H1 (cell line): ENCODE results near the gene ASTN1. TPM values are rescaled to one million over a fixed set of nuclear protein-coding genes. Genes with fewer than 3 reads are reported as not detected.

Source experiments
- JUN ChIP-seq: IDR thresholded peaks from 2 replicates; pipeline ENCODE4 v1.6.1; 2011; ENCODE audit warnings: low read depth, mild to moderate bottlenecking, improper control_type of control experiment, low read length
- polyA plus RNA-seq, 7 experiments: library from polyadenylated mRNA; depleted of rRNA in 3 of 7; stranded (reverse) in 5 of 7; unstranded in 2 of 7; fragments of >200 nt in 5 of 7; fragments of 200-250 nt in 2 of 7; gene quantifications; 1 replicate in 5 of 7; 2 replicates in 1 of 7; 4 replicates in 1 of 7; pipeline versions ENCODE4 v1.2.1 to v1.2.3, GENCODE V29; 2011 to 2013; ENCODE audit warnings: missing spikeins in 2 of 7, mixed read lengths in 2 of 7
- total RNA-seq: library from RNA; stranded (reverse); fragmentation: NEBNext Ultra II Directional; extraction: Animal tissue kit (Norgen Biotek cat#: 25700); gene quantifications from 2 replicates; pipeline ENCODE4 v1.2.1, GENCODE V29; 2021

ASTN1 gene
- total and polyA plus RNA-seq, 2 of the 8 experiments (the other 6 are each of a cell fraction or from before 2014, with no cell fraction given) = 2.9 to 4.1 TPM

DNA sequence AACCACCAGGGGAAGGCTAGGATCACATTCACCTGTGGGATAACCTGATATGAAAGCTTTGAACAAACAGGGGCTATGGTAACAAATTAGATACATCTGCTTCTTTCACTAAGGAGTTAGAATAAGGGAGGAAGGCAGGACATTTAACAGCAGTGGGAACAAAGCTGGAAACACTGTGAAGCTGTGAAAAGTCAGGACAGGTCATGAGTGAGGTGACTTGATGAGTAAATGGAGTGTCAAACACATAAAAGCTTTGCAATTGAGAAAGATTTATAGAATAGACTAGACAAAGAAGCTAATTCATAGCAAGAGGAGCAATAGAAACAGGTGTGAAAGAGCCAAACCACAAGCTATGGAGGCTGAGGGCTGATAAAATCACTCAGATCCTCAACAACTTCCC, 110.0 kb downstream of the ASTN1 start (continued):
- TF ChIP-seq JUN = no peak
